Endometrial microvascular endothelial cells (primary cell): ENCODE results near the gene FILIP1. TPM values are rescaled to one million over a fixed set of nuclear protein-coding genes. Genes with fewer than 3 reads are reported as not detected.

Experiments used
- in situ Hi-C: cut with HindIII; loops from 2 replicates; pipeline ENCODE4 v1.10.0; 2017; ENCODE audit warnings: low sequenced_read_pairs, low pct_unique_long_range_greater_than_20kb; ENCODE audit errors: inconsistent ontology term
- total RNA-seq: library from RNA; depleted of rRNA; stranded (reverse); fragments of >200 nt; gene quantifications from one replicate; pipeline ENCODE4 v1.2.3, GENCODE V29; 2015; ENCODE audit errors: inconsistent ontology term

The FILIP1 gene
- total RNA-seq, 1 donor from 2014 or later, result 0.09 TPM

- in situ Hi-C loops, result no loop called here
Observed at GRCh38 chr6:75368151-75368779, 125.3 kb downstream of the FILIP1 start.

DNA sequence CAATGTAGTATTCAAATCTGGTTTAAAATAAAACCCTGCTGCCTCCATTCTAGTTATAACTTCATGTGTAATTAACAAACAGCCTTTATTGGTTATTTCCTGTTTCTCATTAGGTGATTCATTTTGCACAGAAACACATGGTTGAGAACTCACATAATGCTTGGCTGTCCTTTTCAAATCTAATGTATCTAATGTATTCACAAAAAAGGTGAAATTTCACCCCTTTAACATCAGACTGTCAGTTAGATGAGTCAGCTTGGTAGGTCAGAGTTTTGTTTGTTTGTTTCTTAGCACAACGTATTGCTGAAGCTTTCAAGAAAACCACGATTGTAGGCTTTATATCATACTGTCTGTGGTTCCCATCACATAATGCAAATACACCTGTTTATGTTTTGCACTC is 130.3 kb downstream of the FILIP1 start:
- in situ Hi-C loops, result no loop called here

DNA sequence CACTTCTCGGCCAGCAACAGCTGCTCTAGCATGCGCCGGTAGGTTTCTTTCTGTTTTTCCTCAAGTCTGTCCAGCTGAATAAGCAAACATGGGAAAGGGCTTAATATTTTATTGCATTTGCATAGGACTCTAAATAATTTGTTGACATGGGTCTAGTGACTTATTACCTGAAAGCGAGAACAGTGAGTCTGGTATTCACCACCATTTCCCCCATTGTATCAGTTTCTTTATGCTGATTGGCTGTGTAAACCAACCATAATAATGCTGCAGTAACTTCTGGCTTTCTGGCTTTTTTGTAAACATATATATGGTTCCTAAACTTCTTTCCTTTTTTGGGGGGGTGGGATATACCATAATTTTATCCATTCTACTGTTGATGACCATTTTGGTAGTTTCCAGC is 140.0 kb downstream of the FILIP1 start:
- in situ Hi-C loops, result no loop called here

DNA sequence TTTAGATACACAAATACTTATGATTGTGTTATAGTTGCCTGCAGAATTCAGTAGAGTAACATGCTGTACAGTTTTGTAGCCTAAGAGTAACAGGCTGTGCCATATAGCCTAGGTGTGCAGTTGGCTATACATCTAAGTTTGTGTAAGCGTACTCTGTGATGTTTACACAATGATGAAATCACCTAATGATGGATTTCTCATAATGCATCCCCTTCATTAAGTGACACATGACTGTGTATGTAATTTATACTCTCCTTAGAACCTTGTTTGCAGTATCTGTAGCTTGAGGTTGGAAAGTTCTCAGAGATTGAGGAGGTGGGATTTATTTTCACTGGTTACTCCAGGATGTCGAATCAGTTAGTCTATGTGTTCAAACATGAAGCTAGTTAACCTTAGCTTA is 142.0 kb downstream of the FILIP1 start:
- in situ Hi-C loops, result no loop called here

DNA sequence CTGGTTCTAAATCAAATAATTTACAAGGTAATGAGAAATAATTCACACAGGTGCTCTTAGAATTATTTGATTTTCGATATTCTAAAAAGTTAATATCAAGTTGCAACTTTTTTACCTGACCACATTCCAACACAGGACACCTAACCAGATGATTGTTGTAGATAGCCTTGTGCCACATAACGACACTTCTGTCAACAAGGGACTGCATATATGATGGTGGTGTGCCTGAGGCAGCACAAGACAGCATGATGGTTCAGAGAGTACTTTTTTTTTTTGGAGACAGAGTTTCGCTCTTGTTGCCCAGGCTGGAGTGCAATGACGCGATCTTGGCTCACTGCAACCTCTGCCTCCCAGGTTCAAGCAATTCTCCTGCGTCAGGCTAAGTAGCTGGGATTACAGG is 142.8 kb downstream of the FILIP1 start:
- in situ Hi-C loops, result no loop called here

DNA sequence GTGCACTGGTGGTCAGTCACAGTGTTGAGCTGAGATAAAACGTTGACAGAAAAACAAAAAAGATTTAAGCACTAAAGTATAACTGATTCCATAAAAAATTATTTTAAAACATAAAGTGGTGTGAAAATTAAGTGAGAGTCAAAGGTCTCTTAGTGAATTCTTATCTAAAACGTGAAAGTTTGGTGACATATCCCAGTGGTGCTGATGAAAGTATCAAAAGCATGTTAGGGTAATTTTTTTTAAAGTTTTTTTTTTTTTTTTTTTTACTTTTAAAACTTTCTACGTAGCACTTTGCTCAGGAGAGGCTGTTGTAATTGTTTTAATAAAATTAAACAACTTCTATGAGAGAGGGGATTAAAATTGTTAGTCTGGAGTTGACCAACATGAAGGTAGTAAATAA is 143.4 kb downstream of the FILIP1 start:
- in situ Hi-C loops, result no loop called here

DNA sequence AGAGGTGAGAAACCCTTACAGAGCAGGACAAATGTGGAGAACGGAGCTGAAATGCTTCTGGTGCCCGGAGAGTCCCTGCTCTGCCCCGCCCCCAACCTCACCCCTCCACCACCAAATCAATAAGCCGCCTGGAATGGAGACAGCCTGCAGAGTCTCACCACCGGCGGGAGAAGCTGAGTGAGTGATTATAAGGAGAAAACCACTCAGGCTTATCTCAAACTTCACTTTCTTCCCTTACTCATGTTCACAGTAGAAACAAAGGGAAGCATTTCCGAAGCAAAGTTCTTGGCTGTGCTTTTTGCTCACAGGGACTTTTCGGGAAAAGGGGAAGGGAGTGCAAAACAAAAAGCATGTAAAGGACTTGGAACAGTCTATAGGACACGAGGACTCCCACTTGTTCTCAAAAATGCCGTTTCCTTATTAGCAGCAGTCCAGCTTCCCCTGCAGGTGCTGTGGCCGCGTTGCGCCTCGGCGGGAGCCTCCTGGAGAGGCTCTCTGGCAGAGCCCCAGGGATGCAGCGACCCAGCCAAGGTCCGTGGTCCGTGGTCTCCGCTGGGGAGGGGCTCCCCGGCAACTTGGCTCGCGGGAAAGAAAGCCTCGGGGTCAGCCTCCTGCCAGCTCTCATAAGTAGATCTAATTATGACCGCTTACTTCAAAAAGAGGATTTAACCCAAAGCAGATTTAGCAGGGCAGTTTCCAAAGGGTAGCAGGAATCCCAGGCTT is 144.2 kb downstream of the FILIP1 start:
- in situ Hi-C loops, result no loop called here

GRCh38 chr6:75348882-75349261 is 144.7 kb downstream of the FILIP1 start:
- in situ Hi-C loops, result no loop called here

DNA sequence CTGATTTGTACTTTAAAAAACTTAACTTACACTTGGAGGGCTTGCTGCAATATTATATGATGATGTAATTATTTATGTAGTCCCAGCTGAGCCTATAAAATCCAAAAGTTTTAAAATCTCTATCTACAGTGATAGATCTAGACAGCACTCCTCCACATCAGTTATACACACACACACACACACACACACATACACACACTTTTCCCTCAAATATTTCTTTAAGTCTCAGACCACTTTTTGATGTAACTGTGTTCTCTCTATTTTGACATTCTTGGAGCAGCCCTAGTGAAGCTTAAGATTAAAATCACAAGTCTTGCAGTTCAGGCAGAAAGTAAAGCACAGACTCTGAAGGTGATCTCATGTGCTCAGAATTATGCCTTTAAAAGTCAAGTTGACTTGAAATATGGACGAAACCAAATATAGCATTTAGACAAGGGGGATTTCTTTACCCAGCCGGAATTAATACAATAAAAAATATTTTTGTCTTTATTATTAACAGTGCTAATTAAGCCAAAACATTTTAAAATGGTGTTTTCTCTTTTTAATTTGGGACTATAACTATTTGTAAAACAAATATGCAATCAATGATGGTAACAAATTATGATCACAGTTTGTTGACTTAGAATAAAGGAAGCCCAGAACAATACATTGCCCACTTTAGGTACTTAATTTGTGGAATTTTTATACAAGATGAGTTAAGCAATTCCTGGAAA is 145.5 kb downstream of the FILIP1 start:
- in situ Hi-C loops, result no loop called here

DNA sequence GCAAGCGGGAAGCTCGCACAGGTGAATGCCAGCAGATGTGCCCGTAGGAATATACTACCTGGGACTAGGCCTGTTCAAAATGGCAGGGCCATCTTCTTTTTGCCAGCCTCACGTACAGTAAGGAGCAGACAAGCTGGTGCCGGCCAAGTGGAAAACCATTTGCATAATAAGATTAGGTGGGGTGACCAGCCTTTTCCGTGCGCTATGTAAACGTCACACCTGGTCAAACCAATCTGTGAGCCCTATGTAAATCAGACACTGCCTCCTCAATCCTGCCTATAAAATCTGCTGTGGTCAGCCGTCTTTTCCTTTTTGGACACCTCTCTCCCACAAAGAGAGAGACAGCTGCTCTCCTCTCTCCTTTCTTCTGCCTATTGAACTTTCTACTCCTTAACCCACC is 148.2 kb downstream of the FILIP1 start:
- in situ Hi-C loops, result no loop called here

GRCh38 chr6:75344455-75344854 is 149.1 kb downstream of the FILIP1 start:
- in situ Hi-C loops, result no loop called here

- in situ Hi-C loops, result no loop called here
Observed at GRCh38 chr6:75344021-75344420, 149.6 kb downstream of the FILIP1 start.

- in situ Hi-C loops, result no loop called here
Observed at GRCh38 chr6:75337835-75338580, 155.6 kb downstream of the FILIP1 start.

GRCh38 chr6:75334266-75335040 is 159.1 kb downstream of the FILIP1 start:
- in situ Hi-C loops, result no loop called here

DNA sequence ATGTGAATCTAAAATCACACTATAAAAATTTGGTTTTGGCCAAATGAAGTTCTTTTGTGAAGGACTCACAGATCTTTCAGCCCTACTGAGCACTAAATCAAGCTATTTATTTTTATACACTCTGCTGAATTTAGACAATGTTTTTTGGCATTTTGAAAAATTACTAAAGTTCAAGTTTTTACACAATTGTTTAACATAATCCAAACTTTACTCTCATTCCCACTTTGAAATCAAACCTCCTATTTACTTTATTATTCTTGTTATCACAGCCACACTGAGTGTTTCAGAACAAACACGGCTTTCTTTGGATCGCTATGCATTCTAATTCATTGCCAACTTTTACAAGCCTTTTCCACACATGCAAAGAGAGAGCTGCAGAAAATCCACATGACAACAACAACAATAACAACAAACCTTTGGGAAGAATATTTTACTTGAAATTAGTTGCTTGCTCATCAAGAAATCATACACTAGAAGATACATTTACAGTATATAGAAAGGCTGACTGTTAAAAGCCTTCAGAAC is 159.9 kb downstream of the FILIP1 start:
- in situ Hi-C loops, result no loop called here

- in situ Hi-C loops, result no loop called here
Observed at GRCh38 chr6:75331151-75331550, 162.4 kb downstream of the FILIP1 start.

DNA sequence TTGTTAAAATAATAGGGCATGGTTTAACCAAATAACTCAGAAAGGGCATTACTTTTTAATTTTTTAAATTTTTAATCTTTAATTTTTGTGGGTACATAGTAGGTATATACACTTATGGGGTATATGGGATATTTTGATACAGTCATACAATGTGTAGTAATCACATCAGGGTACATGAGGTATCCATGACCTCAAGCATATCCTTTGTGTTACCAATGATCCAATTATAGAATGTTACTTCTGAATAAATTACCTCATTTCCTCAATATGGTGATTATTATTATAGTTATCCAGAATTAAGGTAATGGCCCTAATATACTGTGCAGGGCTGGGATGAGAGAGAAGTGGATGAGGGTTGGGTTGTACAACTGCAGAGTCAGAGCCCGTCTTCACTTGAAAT is 163.9 kb downstream of the FILIP1 start:
- in situ Hi-C loops, result no loop called here

- in situ Hi-C loops, result no loop called here
Observed at GRCh38 chr6:75327807-75328206, 165.8 kb downstream of the FILIP1 start.
